NT2/D1 (cell line): ENCODE measurements around the gene ZBTB8A.

Source experiments
- SUZ12 ChIP-seq: IDR thresholded peaks from 2 replicates; pipeline ENCODE4 v1.6.1; 2011; ENCODE audit not compliant: insufficient read length, insufficient read depth; ENCODE audit errors: extremely low read depth
- ZNF274 ChIP-seq: IDR thresholded peaks from 2 replicates; pipeline ENCODE4 v1.6.1; 2011; ENCODE audit warnings: mild to moderate bottlenecking, low read depth, low read length

- TF ChIP-seq SUZ12 (no peak), ZNF274 (no peak)
These were observed 32.2 kb upstream of the ZBTB8A start for GRCh38 chr1:32507021-32507420.
